Immature natural killer cell (primary cell): ENCODE measurements around the gene SPG11. TPM values are rescaled to one million over a fixed set of nuclear protein-coding genes. Genes with fewer than 3 reads are reported as not detected.

Source experiments
- DNase-seq, 3 donors: peaks; one replicate each; pipeline ENCODE4 v3.0.0; 2022; ENCODE audit warnings: mixed read lengths in 1 of 3
- H3K27ac Mint-ChIP-seq, 6 donors: one replicate each; pipeline ENCODE4 v1.8.0; 2020; ENCODE audit warnings: mixed read lengths in 6 of 6, mild to moderate bottlenecking in 5 of 6, inconsistent platforms in 4 of 6, moderate library complexity in 3 of 6
- H3K27me3 Mint-ChIP-seq, 3 donors: one replicate each; pipeline ENCODE4 v1.8.0; 2020 to 2021; ENCODE audit warnings: low read depth in 3 of 3, mild to moderate bottlenecking in 3 of 3, mixed read lengths in 3 of 3, moderate library complexity in 3 of 3, inconsistent platforms in 1 of 3
- H3K36me3 Mint-ChIP-seq, 3 donors: one replicate each; pipeline ENCODE4 v1.8.0; 2020; ENCODE audit warnings: mixed read lengths in 3 of 3, inconsistent platforms in 2 of 3, mild to moderate bottlenecking in 2 of 3
- H3K4me1 Mint-ChIP-seq, 2 donors: one replicate each; pipeline ENCODE4 v1.8.0; 2020; ENCODE audit warnings: inconsistent platforms in 2 of 2, mild to moderate bottlenecking in 2 of 2, mixed read lengths in 2 of 2, moderate library complexity in 1 of 2
- H3K4me3 Mint-ChIP-seq, 5 donors: one replicate each; pipeline ENCODE4 v1.8.0; 2020; ENCODE audit warnings: mild to moderate bottlenecking in 5 of 5, mixed read lengths in 5 of 5, inconsistent platforms in 3 of 5, moderate library complexity in 3 of 5
- H3K9me3 Mint-ChIP-seq, 6 donors: one replicate each; pipeline ENCODE4 v1.8.0; 2020; ENCODE audit warnings: mild to moderate bottlenecking in 6 of 6, mixed read lengths in 6 of 6, inconsistent platforms in 4 of 6, moderate library complexity in 3 of 6
- polyA plus RNA-seq, 3 donors: library from polyadenylated mRNA; unstranded; fragments of 300-500 nt; fragmentation: Illumina TruSeq; gene quantifications; one replicate each; pipeline ENCODE4 v1.2.3, GENCODE V29; 2021

Gene SPG11
- polyA plus RNA-seq, 3 donors from 2014 or later = 22.0 to 37.3 (median 26.1) TPM

DNA sequence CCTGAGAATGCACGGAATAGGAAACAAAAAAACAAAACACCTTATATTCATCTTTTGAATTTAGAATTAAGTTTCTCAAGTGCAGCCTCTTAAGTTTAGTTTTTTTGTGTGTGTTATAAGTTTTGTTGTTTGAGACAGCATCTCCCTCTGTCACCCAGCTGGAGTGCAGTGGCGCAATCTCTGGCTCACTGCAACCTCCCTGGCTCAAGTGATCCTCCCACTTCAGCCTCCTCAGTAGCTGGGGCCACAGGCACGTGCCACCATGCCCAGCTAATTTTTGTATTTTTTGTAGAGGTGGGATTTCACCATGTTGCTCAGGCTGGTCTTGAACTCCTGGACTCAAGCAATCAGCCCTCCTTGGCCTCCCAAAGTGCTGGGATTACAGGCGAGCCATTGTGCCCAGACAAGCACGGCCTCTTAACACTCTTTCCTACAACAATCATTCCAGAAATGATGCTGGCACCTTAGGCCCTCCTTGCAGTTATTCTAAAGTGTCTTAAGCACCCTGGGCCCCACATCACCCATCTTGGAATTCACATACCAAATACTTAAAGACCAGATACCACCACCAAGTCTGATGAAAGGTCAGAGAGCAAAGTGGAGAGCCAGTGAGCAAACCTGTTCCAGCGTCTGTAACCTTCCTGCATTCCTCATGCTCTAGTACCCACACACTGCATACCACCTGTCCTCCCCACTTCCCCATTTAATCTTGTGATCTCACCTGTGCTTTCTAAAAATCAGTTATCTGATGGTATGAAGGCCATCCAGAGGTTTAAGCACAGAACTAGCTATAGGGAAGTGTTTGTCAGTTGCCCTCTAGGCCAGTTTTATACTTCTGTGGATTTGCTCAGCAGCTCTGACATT is 6.9 kb upstream of the SPG11 start:
- H3K9me3 Mint-ChIP-seq = no peaks in the 10 kb centered on the region
- H3K4me3 Mint-ChIP-seq = no peak overlapping the region
- H3K27me3 Mint-ChIP-seq = peaks cover 0 to 3% (median 2%) of the 10 kb centered on the region in 3 donors
- no peak for DNase-seq
- H3K4me1 Mint-ChIP-seq = peaks cover 54 to 58% of the 10 kb centered on the region in 2 donors
- peaks cover 12 to 26% (median 15%) of the 10 kb centered on the region in 3 donors for H3K36me3 Mint-ChIP-seq
- H3K27ac Mint-ChIP-seq = peak overlapping the region in 4 of 6 donors; percentile 36 to 85 (median 60)

DNA sequence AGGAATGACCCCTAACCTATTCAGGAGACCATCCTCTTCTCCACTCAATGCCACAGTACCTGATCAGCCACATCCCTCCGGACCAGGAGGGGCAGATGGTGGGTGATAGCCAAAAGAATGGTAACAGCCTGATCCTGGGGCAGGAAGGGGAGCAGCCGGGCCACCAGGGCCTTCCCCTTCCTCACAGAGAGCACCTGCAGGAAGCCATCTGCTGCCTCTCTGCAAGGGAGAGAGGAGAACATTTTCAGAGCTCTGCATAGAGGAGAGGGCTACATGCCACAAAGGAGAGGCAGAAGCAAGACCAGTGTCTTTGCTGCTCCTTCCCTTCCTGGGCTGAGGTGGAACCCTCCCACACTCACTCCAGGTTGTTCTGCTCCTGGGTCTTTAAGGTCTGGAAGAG is 5.5 kb upstream of the SPG11 start:
- Mint-ChIP-seq H3K4me1 (peaks cover 52 to 56% of the 10 kb centered on the region in 2 donors), H3K36me3 (peaks cover 12 to 26% (median 15%) of the 10 kb centered on the region in 3 donors), H3K9me3 (no peaks in the 10 kb centered on the region), H3K4me3 (no peak overlapping the region), H3K27ac (peak overlapping the region in 2 of 6 donors; percentile 17 to 86), H3K27me3 (peaks cover 0 to 3% (median 2%) of the 10 kb centered on the region in 3 donors)
- no peak for DNase-seq

DNA sequence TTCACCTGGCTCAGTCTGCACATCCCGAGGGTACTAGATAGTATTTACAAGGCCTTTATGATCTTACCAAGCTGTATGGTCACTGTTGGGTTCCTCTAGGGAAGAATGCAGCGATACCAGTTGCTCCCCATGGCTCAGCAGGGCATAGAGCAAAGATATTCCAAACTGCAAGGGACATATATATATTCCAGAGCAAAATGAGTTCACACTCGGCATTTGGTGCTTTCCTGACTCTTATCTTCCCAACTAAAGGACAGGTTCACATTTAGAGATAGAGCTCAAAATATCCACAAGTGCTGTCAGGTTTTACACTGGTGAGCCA is 3.5 kb upstream of the SPG11 start:
- DNase-seq = no peak
- H3K4me3 Mint-ChIP-seq = peak overlapping the region; percentile 46 to 86 (median 67)
- peaks cover 11 to 18% (median 12%) of the 10 kb centered on the region in 3 donors for H3K36me3 Mint-ChIP-seq
- H3K27me3 Mint-ChIP-seq = peaks cover 4 to 15% (median 7%) of the 10 kb centered on the region in 3 donors
- no peaks in the 10 kb centered on the region for H3K9me3 Mint-ChIP-seq
- peak overlapping the region; percentile 88 to 97 (median 94) for H3K27ac Mint-ChIP-seq
- peaks cover 45 to 58% of the 10 kb centered on the region in 2 donors for H3K4me1 Mint-ChIP-seq

DNA sequence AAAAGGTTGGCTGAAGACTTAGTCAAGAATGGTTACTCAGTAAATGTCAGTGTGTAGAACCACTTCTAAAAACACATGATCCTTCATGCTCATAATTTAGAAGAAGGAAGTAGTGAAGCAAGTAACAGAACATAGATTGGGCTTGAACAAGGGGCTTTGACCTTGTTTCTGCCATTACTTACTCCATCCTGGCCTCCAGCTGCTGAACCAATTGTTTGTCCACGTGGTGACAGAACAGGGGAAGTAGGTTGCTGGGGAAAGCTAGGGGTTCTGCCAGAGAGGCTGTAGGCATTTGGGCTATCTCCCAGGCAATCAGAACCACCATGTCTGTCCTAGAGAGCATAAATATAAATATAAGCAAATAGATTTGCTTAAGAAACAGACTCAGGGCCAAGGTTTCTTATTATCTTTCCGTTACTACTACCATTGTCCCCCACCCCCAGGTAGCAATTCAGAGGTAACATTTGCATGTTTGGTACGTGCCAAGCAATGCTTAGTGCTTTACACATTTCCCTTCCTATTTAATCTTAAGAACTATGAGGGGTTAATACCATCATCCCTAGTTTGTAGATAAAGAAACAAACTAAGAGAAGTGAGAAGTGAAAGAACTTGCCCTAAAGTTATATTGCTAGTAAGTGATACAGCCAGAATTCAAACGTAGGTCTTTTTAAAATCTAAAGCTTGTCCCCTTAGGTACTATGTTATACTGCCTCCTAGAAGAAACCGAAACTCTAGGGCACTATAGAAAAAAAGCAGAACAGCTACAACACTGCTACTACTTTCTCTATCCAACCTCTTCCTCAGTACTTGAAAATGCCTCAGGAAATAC is 3.0 kb upstream of the SPG11 start:
- Mint-ChIP-seq H3K4me3 (peak overlapping the region; percentile 46 to 86 (median 67)), H3K4me1 (peaks cover 45 to 58% of the 10 kb centered on the region in 2 donors), H3K27me3 (peaks cover 4 to 15% (median 7%) of the 10 kb centered on the region in 3 donors), H3K27ac (peak overlapping the region; percentile 88 to 97 (median 94)), H3K9me3 (no peaks in the 10 kb centered on the region), H3K36me3 (peaks cover 7 to 17% (median 12%) of the 10 kb centered on the region in 3 donors)
- peak; percentile 32 to 44 (median 32) for DNase-seq

DNA sequence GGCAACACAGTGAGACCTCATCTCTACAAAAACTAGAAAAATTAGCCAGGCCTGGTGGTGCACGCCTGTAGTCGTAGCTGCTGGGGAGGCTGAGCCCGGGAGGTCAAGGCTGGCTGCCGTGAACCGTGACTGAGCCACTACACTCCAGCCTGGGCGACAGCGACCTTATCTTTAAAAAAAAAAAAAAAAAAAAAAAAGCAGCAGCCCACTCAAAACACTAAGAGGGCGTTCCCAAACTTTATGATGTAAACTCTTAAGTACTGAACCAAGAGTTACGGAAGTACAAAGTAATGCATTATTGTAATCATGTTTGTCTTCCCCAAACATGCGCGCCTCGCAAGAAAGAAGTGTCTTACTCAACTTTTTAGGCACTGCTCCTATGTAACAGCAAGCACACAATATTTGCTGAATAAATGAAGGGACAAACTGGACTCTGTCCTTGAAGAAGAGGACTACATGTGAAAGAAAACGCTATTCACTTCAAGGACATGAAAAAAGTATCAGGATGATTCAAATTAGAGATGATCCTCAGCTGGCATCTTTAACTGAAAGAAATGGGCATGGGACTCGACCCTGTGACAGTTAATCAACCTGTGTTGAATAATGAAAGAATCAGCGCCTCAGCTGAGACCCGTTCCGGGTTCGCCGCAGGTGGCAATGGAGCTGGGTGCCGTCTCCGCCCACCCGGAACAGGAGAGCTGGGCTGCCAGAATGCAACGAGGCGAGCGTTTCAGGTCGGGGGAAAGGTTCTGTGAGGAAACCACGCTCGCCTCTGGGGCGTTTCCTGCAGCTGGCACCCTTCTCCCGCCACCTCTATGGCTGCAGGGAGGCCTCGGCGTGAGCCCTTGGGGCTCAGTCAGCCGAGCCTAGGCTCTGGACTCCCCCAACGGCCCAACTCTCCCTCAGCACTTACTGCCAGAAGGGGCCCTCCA is 718 bp downstream of the SPG11 start:
- H3K9me3 Mint-ChIP-seq = no peaks in the 10 kb centered on the region
- peak overlapping the region; percentile 92 to 99 (median 96) for H3K27ac Mint-ChIP-seq
- peak overlapping the region; percentile 97 to 99 (median 97) for H3K4me3 Mint-ChIP-seq
- peak; percentile 87 to 89 (median 89) for DNase-seq
- peaks cover 4 to 14% (median 6%) of the 10 kb centered on the region in 3 donors for H3K36me3 Mint-ChIP-seq
- H3K4me1 Mint-ChIP-seq = peaks cover 52 to 70% of the 10 kb centered on the region in 2 donors
- peaks cover 4 to 13% (median 7%) of the 10 kb centered on the region in 3 donors for H3K27me3 Mint-ChIP-seq

DNA sequence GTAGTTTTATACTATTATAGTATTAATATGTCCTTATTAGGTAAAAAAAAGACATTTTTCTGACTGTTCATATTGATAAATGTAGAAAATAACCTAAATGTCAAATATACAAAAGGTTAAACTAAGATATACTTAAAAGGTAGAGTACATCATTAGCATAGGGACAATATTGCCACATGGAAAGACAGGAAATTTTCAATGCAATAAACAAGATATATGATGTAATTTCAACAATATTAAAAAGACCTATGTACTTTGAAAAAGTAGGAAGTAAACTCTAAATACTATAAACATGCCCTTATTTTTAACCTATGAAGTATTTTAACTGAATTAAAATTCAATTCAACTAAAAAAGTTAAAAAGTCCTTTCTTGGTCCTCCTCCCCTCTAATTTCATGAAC is 1.9 kb downstream of the SPG11 start:
- no peaks in the 10 kb centered on the region for H3K9me3 Mint-ChIP-seq
- peak overlapping the region; percentile 91 to 99 (median 96) for H3K27ac Mint-ChIP-seq
- H3K4me3 Mint-ChIP-seq = peak overlapping the region; percentile 46 to 99 (median 55)
- H3K27me3 Mint-ChIP-seq = peaks cover 4 to 13% (median 7%) of the 10 kb centered on the region in 3 donors
- H3K36me3 Mint-ChIP-seq = peaks cover 12 to 18% (median 13%) of the 10 kb centered on the region in 3 donors
- DNase-seq = no peak
- H3K4me1 Mint-ChIP-seq = peaks cover 44 to 69% of the 10 kb centered on the region in 2 donors

DNA sequence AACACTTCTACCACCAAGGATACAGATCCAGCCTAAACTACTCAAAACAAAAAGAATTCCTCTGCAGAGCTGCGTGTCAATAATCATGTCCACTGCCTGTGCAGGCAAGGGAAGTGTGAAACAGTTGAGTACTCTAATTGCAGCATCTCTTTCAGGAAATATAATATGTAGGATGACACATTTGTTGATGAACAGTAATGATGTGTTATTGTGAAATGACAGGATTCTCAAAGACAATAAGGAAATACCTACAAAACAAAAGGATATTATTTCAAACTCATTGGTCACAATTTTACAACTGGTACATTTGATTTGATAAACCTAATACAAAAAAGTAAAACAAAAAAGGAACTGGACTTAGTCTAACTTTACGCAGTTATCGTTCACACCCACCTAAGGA is 4.4 kb downstream of the SPG11 start:
- no peak for DNase-seq
- no peak overlapping the region for H3K4me3 Mint-ChIP-seq
- H3K36me3 Mint-ChIP-seq = peaks cover 21 to 31% (median 22%) of the 10 kb centered on the region in 3 donors
- peaks cover 4 to 13% (median 7%) of the 10 kb centered on the region in 3 donors for H3K27me3 Mint-ChIP-seq
- H3K4me1 Mint-ChIP-seq = peaks cover 32 to 60% of the 10 kb centered on the region in 2 donors
- H3K27ac Mint-ChIP-seq = peak overlapping the region in 5 of 6 donors; percentile 15 to 56 (median 35)
- no peaks in the 10 kb centered on the region for H3K9me3 Mint-ChIP-seq

DNA sequence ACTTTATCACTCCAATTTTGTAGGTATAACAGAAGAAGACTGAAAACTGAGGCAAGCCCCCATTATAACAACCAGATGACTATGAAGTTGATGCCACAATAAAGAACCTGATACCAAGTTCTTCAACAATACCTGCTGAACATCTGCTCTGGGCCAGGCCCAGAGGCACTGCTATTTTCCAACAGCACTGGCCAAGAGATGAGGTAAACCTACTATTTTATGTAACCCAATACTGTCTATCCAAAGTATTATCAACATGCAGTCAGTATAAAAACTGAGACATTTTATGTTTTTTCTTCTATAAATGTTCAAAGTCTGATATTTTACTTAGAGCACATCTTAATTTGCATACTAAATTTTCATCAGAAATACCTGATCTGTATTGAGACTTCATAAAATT is 6.1 kb downstream of the SPG11 start:
- peaks cover 22 to 35% (median 25%) of the 10 kb centered on the region in 3 donors for H3K36me3 Mint-ChIP-seq
- peaks cover 0 to 1% (median 0%) of the 10 kb centered on the region in 3 donors for H3K27me3 Mint-ChIP-seq
- peak overlapping the region in 1 of 6 donors; percentile 60 for H3K27ac Mint-ChIP-seq
- H3K4me1 Mint-ChIP-seq = peaks cover 22 to 58% of the 10 kb centered on the region in 2 donors
- DNase-seq = no peak
- H3K9me3 Mint-ChIP-seq = no peaks in the 10 kb centered on the region
- H3K4me3 Mint-ChIP-seq = no peak overlapping the region

DNA sequence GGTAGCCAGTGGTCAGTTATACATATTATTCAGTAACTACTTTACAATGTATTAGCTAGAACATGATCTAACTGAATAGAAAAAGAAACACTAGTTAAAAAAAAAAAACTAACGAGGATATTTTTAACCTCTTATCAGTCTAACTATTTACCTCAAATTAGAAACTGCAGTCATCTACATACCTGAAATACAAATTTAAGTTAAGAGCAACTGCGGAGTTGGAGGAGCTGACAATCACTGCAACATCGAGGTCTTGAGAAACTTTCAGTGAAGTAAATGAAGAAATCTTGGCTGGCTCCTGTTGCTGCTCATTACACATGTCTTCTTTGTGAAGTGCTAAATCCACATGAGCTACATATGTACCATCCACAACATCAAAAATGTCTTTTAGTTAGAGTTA is 6.5 kb downstream of the SPG11 start:
- DNase-seq = no peak
- no peaks in the 10 kb centered on the region for H3K27me3 Mint-ChIP-seq
- H3K36me3 Mint-ChIP-seq = peaks cover 22 to 39% (median 29%) of the 10 kb centered on the region in 3 donors
- H3K4me1 Mint-ChIP-seq = peaks cover 22 to 54% of the 10 kb centered on the region in 2 donors
- H3K4me3 Mint-ChIP-seq = no peak overlapping the region
- peak overlapping the region in 1 of 6 donors; percentile 60 for H3K27ac Mint-ChIP-seq
- no peaks in the 10 kb centered on the region for H3K9me3 Mint-ChIP-seq

DNA sequence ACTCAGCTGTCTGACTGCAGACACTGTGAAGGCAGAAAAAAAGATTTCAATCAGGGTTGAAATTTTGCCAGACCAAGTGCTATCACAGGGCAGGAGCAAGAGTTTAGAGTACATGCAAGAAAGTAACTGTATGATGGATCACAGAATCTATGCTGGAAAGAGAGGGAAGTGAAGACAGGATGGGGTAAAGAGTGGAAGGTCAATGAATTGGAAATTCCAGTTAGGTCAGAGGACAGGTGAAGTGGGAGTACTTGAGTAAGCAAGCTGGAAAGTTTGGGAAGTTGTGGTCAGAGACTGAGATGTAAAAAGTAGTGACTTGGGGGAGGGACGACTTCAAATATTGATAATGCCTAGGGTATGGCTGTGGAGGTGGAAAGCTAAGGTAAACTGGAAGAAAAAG is 7.2 kb downstream of the SPG11 start:
- no peak overlapping the region for H3K4me3 Mint-ChIP-seq
- DNase-seq = no peak
- peak overlapping the region in 5 of 6 donors; percentile 11 to 56 (median 24) for H3K27ac Mint-ChIP-seq
- H3K27me3 Mint-ChIP-seq = no peaks in the 10 kb centered on the region
- H3K4me1 Mint-ChIP-seq = peaks cover 17 to 48% of the 10 kb centered on the region in 2 donors
- H3K36me3 Mint-ChIP-seq = peaks cover 22 to 45% (median 35%) of the 10 kb centered on the region in 3 donors
- no peaks in the 10 kb centered on the region for H3K9me3 Mint-ChIP-seq

DNA sequence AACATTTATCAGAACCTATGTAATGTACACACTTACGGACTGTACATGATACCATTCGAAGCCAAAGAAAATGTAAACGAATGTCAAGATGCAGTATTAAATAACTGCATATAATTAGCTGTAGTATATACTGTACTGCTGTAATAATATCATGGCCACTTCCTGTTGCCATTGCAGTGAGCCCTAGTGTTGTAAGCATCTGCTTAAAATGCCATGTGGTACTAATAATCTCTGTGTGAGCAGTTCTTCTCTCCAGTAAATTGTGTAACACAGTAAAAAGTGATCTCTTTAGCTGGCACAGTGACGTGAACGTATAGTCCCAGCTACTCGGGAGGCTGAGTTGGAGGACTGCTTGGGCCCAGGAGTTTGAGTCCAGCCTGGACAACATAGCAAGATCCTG is 8.6 kb downstream of the SPG11 start:
- Mint-ChIP-seq H3K4me1 (peaks cover 11 to 35% of the 10 kb centered on the region in 2 donors), H3K9me3 (no peaks in the 10 kb centered on the region), H3K27me3 (no peaks in the 10 kb centered on the region), H3K27ac (peak overlapping the region in 1 of 6 donors; percentile 4), H3K4me3 (no peak overlapping the region), H3K36me3 (peaks cover 22 to 47% (median 42%) of the 10 kb centered on the region in 3 donors)
- no peak for DNase-seq

DNA sequence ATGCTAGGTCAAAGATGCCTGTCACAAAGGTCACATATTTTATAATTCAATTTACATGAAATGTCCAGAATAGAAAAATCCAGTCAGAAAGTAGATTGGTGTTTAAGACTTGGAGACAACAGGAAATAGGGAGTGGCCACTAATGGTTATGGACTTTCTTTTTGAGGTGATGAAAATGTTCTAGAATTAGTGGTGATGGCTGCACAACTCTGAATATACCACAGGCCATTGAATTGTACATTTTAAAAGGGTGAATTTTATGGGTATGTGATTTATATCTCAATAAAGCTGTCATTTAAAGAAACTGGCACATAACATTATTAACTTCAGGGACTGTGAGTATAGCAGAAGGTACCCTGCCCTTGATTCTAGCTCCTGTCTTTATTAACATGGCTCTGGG is 15.8 kb downstream of the SPG11 start:
- Mint-ChIP-seq H3K27me3 (no peaks in the 10 kb centered on the region), H3K27ac (peak overlapping the region in 4 of 6 donors; percentile 12 to 31 (median 18)), H3K36me3 (peaks cover 27 to 49% (median 44%) of the 10 kb centered on the region in 3 donors), H3K4me1 (peaks cover 28 to 55% of the 10 kb centered on the region in 2 donors), H3K9me3 (no peaks in the 10 kb centered on the region), H3K4me3 (no peak overlapping the region)
- no peak for DNase-seq

DNA sequence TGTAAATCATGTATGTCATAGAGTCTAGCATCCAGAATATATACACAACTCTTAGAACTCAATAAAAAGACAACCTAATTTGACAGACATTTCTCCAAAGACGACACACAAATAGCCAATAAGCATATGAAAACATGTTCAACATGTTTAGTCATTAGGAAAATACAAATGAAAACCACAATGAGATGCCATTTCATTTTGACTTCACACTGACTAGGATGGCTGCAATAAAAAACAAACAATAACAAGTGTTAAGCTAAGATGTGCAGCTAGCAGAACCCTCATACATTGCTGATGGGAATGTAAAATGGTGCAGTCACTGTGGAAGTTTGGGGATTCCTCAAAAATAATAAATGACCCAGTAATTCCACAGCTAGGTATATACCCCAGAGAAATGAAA is 16.4 kb downstream of the SPG11 start:
- peak overlapping the region in 5 of 6 donors; percentile 11 to 57 (median 23) for H3K27ac Mint-ChIP-seq
- H3K36me3 Mint-ChIP-seq = peaks cover 27 to 47% (median 41%) of the 10 kb centered on the region in 3 donors
- no peak overlapping the region for H3K4me3 Mint-ChIP-seq
- no peak for DNase-seq
- peaks cover 28 to 61% of the 10 kb centered on the region in 2 donors for H3K4me1 Mint-ChIP-seq
- H3K27me3 Mint-ChIP-seq = no peaks in the 10 kb centered on the region
- H3K9me3 Mint-ChIP-seq = no peaks in the 10 kb centered on the region
